HG02571 (cell line): ENCODE results near the gene MAP3K15.
A peak's percentile ranks its signal among the peaks of the same experiment; 100 is the strongest.
"Not testable (repeated sequence)": the region's sequence is repeated elsewhere in the genome, so short reads cannot be mapped to it uniquely, and the experiment has no call there.

Experiments
- ATAC-seq: cut with Tn5 transposase; IDR thresholded peaks from one replicate; pipeline ENCODE4 v1.9.1; 2021; ENCODE audit warnings: mild to moderate bottlenecking, moderate library complexity; ENCODE audit not compliant: unreplicated experiment

MAP3K15 gene

GRCh38 chrX:19422661-19423060 lies 92.6 kb downstream of the MAP3K15 start:
- not testable (repeated sequence) for ATAC-seq

DNA sequence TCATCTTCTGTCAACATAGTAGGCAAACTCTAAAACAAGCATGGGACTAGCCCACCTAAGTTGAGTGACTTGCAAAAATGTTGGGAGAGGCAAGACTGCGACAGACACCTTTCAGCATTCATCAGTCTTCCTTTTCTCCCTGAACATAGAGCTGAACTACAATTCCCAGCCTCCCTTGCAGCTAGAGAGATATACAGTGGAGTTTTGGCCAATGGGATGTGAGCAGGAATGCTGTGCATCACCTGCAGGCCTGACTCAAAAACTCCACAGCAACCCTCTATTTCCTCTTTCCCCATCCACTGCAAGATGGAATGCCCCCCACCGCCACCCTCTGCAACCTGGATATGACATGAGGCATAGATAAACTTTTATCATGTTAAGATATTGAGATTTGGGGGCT lies 105.0 kb downstream of the MAP3K15 start:
- ATAC-seq: no peak

- ATAC-seq: no peak
These were observed 111.6 kb downstream of the MAP3K15 start for GRCh38 chrX:19403696-19404095.

DNA sequence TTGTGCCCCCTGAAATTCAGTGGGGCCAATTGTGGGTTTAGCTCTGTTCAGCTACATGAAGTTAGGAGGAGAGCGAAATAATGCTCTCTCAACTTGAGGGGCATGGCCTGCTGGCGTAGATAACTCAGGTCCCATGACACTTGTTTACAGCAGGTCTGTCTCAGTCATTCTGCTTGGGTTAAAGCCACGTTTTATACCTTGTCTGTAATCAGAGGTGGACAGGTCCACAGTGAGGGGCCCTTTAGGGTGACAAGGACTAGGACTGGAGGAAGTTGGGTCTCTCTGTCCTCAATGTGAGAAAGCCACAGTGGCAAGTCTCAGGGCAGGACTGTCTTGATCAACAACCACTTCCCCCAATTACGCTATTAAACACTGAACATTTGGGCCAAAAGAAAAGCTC lies 122.6 kb downstream of the MAP3K15 start:
- ATAC-seq: no peak

DNA sequence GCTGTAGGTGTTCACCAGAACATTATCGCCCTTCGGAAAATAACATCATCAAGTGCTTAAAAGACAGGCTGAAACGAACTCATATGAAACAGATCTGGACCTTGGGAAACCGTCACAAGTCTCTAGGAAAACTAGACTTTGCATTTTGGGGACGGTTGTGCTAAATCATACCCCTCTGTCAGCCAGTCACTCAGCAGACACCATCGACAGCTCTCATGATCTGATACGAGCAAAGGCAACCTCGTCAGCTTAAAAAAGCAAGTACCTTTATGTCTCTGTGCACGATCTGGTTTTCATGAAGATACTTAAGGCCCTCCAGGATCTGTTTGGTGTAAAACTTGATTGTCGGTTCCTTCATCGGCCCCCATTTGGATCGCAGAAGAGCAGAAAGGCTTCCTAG lies 123.2 kb downstream of the MAP3K15 start:
- ATAC-seq: no peak

- ATAC-seq: no peak
These were observed 126.0 kb downstream of the MAP3K15 start for GRCh38 chrX:19389227-19389845.

- ATAC-seq: no peak
These were observed 126.6 kb downstream of the MAP3K15 start for GRCh38 chrX:19388741-19389140.

- ATAC-seq: no peak
These were observed 127.1 kb downstream of the MAP3K15 start for GRCh38 chrX:19388064-19388679.

DNA sequence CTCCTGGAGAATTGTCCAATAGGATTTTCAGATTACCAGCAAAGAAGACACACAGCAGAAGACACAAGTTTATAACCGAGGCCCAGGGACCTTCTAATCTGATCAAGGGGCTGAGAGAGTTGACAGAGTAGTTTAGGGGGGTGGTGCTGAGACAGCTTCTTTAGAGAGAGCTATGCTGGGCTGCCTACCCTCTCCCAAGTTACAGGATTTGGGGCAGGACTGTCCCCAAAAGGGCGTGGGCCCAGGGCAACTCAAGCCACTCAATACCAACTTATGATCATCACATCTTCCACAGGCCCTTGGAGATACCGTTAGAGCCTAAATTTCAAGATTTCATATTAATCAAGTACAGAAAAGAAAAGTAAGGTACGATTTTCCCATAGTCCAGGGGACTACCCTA lies 128.6 kb downstream of the MAP3K15 start:
- ATAC-seq: no peak

DNA sequence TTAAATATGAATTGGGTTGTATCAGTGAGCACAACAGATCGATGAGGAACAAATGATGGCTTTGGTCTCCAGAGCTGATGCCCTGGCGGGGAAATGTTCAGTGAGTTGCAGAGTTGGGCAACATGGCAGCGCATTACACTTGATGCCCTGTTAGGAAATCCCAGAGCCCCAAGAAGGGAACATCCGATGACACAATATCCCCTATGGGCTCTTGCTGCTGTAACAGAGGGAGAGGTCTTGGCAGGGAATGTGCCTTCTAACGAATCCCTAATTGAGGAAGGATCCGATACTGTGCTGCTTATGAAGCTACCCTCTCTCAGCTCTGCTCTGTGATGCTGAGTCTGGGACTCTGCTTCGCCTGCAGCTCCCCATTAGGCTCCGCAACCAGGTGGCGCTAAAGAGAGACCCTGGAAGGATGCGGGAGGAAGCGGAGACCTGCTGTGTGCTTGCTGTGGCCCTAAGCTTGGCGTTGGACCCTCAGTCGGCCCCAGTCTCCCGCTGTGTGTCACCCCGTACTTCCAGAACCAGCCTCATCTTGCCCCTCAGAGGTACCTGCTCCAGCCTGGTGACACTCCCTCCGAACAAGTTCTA lies 132.7 kb downstream of the MAP3K15 start:
- ATAC-seq: no peak

DNA sequence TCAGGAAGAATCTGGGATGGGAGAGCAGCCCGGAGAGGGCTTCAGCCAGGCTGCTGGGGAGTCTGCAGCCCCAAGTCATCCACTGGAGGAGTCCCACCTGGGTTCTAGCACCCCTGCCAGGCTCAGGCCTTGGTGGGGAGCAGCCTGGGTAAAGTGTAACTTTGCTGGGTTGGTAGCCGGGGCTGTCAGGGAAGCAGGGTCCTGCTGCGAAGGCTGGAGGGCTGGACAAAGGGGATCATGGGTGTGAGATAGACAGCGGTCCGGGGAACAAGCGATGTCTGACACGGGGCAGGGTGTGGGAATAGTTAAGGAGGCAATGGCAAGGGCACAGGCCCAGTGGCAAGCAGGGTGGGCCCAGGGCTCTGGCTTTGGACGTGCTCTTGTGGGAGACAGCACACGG lies 134.0 kb downstream of the MAP3K15 start:
- ATAC-seq: no peak

DNA sequence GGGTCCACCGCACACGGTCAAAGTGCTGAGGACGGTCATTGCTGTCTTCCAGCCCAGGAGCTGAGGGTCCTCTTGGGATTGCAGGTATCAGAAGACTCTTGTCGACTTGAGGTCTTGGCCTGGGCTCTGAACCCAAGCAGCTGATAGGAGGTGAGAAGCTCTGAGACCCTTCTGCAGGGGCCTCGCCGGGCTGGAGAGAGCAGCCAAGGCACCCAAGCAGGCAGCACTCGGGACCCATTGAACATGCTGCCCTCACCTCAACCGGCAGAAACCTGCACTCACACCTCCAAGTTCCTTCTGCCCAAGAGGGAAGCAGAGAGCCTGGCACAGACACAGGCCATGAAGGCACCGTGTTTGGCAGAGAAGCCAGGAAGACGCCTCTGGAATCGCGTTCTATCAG lies 137.5 kb downstream of the MAP3K15 start:
- ATAC-seq: no peak

- no peak for ATAC-seq
These were observed 139.8 kb downstream of the MAP3K15 start for GRCh38 chrX:19375546-19375945.

GRCh38 chrX:19373351-19373891 lies 141.9 kb downstream of the MAP3K15 start:
- no peak for ATAC-seq

GRCh38 chrX:19372547-19373331 lies 142.6 kb downstream of the MAP3K15 start:
- ATAC-seq: no peak

DNA sequence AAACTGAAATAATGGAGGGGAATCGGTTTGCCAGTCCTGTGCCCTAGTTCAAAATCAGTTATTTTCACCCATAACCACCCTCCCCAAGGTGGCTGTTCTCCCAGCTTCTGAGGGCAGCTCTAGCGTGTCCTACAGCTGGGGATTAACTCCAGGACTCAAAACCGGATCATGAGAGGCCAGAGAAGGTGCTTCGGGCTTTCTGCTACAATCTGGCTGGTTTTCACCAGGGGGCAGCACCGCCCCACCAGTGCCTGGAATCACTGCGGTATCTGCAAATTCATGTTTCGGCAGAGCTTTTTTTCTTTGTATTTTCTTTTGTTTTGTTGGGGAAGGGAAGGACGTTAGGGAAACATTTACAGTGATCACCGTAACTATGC lies 143.2 kb downstream of the MAP3K15 start:
- ATAC-seq: peak; percentile 59

DNA sequence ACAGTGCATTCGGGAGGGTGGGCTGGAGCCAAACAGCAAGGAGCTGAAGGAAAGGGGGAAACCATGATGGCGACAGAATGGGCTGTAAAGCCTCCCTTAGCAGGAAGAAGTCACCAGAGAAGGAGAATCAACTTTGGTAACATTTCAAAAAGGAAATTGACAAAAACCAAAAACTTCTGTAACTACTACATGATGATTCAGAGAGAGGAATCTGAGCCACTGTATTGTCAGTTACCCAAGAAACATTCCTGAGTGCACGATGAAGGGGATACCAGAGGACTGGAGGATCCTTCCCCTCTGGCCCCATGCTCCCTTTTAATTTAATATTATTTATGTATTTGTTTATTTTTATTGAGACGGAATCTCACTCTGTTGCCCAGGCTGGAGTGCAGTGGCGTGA lies 145.2 kb downstream of the MAP3K15 start:
- no peak for ATAC-seq

DNA sequence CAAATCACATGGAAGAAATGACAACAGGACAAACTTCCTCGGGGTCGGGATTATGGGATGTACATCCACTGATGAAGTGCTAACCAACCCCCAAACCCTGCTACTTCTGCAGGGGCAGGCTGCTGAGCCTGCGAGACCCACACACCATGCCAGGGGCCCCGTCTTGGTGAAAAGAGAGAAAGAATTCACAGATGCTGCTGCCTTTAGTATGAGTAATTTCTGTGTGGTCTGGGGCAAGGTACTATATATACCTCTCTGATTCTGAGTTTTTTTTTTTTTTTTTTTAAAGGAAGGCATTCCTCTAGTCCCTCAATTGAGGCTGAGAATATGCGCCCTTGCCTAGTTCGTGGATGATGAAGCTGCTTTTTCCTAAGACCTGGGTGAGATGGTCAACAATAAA lies 146.7 kb downstream of the MAP3K15 start:
- ATAC-seq: no peak

GRCh38 chrX:19361701-19362100 lies 153.6 kb downstream of the MAP3K15 start:
- ATAC-seq: no peak

- ATAC-seq: no peak
These were observed 154.4 kb downstream of the MAP3K15 start for GRCh38 chrX:19360903-19361302.

DNA sequence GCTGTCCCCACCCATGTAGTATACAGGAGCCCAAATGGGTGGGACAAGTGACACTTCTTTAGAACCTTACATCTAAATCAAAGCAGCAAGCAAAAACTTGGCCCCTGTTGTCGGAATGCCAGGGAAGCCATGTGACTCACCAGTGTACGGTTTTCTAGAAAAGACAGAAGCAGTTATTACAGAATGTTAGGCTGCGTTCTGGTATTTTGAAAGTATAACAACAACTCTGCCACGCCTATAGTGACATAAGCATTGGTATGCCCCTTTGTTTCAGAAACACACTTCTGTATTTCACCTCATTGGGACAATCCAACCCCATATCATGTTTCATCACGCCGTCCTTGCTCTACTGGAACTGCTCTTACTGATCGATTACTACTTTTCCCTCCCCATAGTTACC lies 156.8 kb downstream of the MAP3K15 start:
- ATAC-seq: no peak

- ATAC-seq: no peak
These were observed 160.7 kb downstream of the MAP3K15 start for GRCh38 chrX:19354625-19355024.
